Transverse colon (tissue), 4 donors: ENCODE results near the gene EPHA2. TPM values are rescaled to one million over a fixed set of nuclear protein-coding genes. Genes with fewer than 3 reads are reported as not detected.

Experiments used
- DNase-seq: peaks from one replicate; pipeline ENCODE4 v3.0.0-alpha.2; 2019
- H3K27ac ChIP-seq, 4 donors: fragments of 200-600 bp; sonication (generic); 2 replicates each; pipeline ENCODE4 v1.5.1; 2016 to 2018; ENCODE audit warnings: inconsistent platforms in 4 of 4
- H3K27me3 ChIP-seq: fragments of 200-600 bp; sonication (generic); 2 replicates; pipeline ENCODE4 v1.5.1; 2017; ENCODE audit warnings: inconsistent platforms
- H3K36me3 ChIP-seq, 4 donors: fragments of 200-600 bp; sonication (generic); 2 replicates each; pipeline ENCODE4 v1.5.1; 2017 to 2019; ENCODE audit warnings: inconsistent platforms in 4 of 4
- H3K4me1 ChIP-seq, 4 donors: fragments of 200-600 bp; sonication (generic); 2 replicates each; pipeline ENCODE4 v1.5.1; 2017 to 2020; ENCODE audit warnings: inconsistent platforms in 4 of 4
- H3K4me3 ChIP-seq, 4 donors: fragments of 200-600 bp; sonication (generic); 1 replicate in 1 of 4; 2 replicates in 3 of 4; pipeline versions ENCODE4 v1.5.1 to v1.6.1; 2017 to 2019; ENCODE audit warnings: inconsistent platforms in 4 of 4
- H3K9me3 ChIP-seq, 2 donors: fragments of 200-600 bp; sonication (generic); 2 replicates each; pipeline ENCODE4 v1.5.1; 2017 to 2019; ENCODE audit warnings: inconsistent platforms in 2 of 2
- EP300 ChIP-seq: sonication (generic); formaldehyde crosslinking; IDR thresholded peaks from one replicate; pipeline ENCODE4 v1.6.1; 2017; ENCODE audit warnings: antibody characterized with exemption, low read depth
- POLR2A ChIP-seq: fragments of 450-650 bp; IDR thresholded peaks from one replicate; pipeline ENCODE4 v1.6.1; 2016; ENCODE audit warnings: antibody characterized with exemption, mild to moderate bottlenecking, moderate library complexity
- POLR2AphosphoS5 ChIP-seq, 3 donors: sonication (generic); formaldehyde crosslinking; IDR thresholded peaks; one replicate each; pipeline ENCODE4 v1.6.1; 2016; ENCODE audit warnings: antibody characterized with exemption in 3 of 3
- WGBS, 2 donors: methylation state at CpG; one replicate each; pipeline ENCODE4 v1.1.5; 2018; ENCODE audit warnings: low coverage in 1 of 2; 5-methylcytosine and 5-hydroxymethylcytosine counted together
- in situ Hi-C, 4 donors: fragments of 200-750 bp; cut with MboI; loops; one replicate each; pipeline versions ENCODE4 v1.15.0 to v1.15.1; 2017; ENCODE audit warnings: low sequenced_read_pairs in 3 of 4, low pct_ligation_motif_present in 1 of 4, low pct_unique_long_range_greater_than_20kb in 1 of 4
- intact Hi-C: fragments of 100-400 bp; cut with DNase I; formaldehyde crosslinking; loops from one replicate; pipeline ENCODE4 v1.15.1; 2023; ENCODE audit warnings: low total_unique reads
- total RNA-seq, 4 donors: library from RNA; depleted of rRNA; stranded (reverse); fragments of >200 nt; gene quantifications; one replicate each; pipeline ENCODE4 v1.1.0, GENCODE V29; 2016
- TF ChIP-seq, protein P1 (sequence below), 5 experiments: fragments of 200-600 bp in 3 of 5; fragments of 450-650 bp in 2 of 5; sonication (generic) in 3 of 5; IDR thresholded peaks; 1 replicate in 2 of 5; 2 replicates in 3 of 5; pipeline ENCODE4 v1.5.1; 2016 to 2017; ENCODE audit warnings: antibody characterized with exemption in 5 of 5, inconsistent platforms in 3 of 5, mild to moderate bottlenecking in 2 of 5, moderate library complexity in 1 of 5

EPHA2 gene
- total RNA-seq, 4 donors from 2014 or later: 2.6 to 68.8 (median 30.5) TPM

DNA sequence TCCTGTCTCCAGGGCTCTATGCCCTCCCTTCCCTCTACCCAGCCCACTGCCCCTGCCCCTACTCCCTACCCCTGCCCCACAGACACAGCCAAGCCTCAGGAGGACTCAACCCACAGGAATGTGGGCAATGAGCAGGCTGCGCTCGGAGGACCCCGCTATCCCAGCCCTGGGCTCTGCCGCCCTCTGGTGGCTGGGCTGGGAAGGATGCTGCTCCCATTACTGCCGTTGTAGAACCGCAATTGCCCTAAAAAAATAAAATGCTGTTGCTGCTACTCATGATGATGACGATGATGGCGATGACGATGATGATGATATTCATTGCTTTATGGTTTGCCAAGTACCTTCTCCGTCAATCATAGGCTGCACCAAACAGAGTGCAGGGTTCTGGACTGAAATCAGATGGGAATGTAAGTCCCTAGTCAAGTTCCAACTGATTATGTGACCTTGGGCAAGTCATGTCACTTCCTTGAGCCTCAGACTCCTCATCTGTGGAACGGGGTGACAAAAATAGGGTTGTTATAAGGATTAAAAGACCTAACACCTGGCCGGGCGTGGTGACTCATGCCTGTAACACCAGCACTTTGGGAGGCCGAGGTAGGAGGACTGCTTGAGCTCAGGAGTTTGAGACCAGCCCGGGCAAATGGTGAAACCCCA lies 32.0 kb upstream of the EPHA2 start:
- 14% methylated on average over 15 of the region's 15 CpGs; no CpG with 5 or more reads in 1 of the 2 donors for WGBS, 2 donors
- in situ Hi-C loops: loop anchor here in 2 of 4 donors (5.0 kb wide), 2 partner anchors 106 to 111 kb away; no protein-coding TSS in a partner anchor

GRCh38 chr1:16186655-16187235 lies 30.9 kb upstream of the EPHA2 start:
- peak; percentile 72 for DNase-seq
- Histone ChIP-seq H3K27me3 (no peaks in the 10 kb centered on the region), H3K4me1 (peaks cover 6 to 38% (median 26%) of the 10 kb centered on the region in 4 donors), H3K36me3 (no peaks in the 10 kb centered on the region), H3K4me3 (no peak overlapping the region), H3K27ac (peak overlapping the region; percentile 22 to 53 (median 31)), H3K9me3 (no peaks in the 10 kb centered on the region)
- intact Hi-C loops (loop anchor here (1.0 kb wide), 2 partner anchors 104 to 108 kb away; no protein-coding TSS in a partner anchor), in situ Hi-C loops (loop anchor here in 2 of 4 donors (5.0 kb wide), 2 partner anchors 104 to 109 kb away; no protein-coding TSS in a partner anchor)
- WGBS, 2 donors: 59 to 89% methylated on average over 3 to 9 of the region's 9 CpGs
- TF ChIP-seq POLR2A (no peak), POLR2AphosphoS5 (IDR thresholded peaks at IDR 0.05) (no peak), EP300 (no peak)
- TF ChIP-seq, protein P1, sequence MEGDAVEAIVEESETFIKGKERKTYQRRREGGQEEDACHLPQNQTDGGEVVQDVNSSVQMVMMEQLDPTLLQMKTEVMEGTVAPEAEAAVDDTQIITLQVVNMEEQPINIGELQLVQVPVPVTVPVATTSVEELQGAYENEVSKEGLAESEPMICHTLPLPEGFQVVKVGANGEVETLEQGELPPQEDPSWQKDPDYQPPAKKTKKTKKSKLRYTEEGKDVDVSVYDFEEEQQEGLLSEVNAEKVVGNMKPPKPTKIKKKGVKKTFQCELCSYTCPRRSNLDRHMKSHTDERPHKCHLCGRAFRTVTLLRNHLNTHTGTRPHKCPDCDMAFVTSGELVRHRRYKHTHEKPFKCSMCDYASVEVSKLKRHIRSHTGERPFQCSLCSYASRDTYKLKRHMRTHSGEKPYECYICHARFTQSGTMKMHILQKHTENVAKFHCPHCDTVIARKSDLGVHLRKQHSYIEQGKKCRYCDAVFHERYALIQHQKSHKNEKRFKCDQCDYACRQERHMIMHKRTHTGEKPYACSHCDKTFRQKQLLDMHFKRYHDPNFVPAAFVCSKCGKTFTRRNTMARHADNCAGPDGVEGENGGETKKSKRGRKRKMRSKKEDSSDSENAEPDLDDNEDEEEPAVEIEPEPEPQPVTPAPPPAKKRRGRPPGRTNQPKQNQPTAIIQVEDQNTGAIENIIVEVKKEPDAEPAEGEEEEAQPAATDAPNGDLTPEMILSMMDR (IDR thresholded peaks at IDR 0.05): no peak

More for the DNA sequence above, 32.0 kb upstream of the EPHA2 start:
- Histone ChIP-seq H3K4me3 (no peak overlapping the region), H3K27me3 (no peaks in the 10 kb centered on the region), H3K4me1 (peaks cover 2 to 31% (median 21%) of the 10 kb centered on the region in 4 donors), H3K27ac (peak overlapping the region; percentile 53 to 74 (median 68)), H3K36me3 (no peaks in the 10 kb centered on the region), H3K9me3 (no peaks in the 10 kb centered on the region)
- peak in 1 of 3 donors; percentile 11 for TF ChIP-seq POLR2AphosphoS5 (IDR thresholded peaks at IDR 0.05)
- no peak for TF ChIP-seq EP300
- TF ChIP-seq, protein P1 (IDR thresholded peaks at IDR 0.05): peak; percentile 94 to 99 (median 98)
- peak; percentile 82 for DNase-seq
- intact Hi-C loops: loop anchor here (1.0 kb wide), 2 partner anchors 106 to 110 kb away; no protein-coding TSS in a partner anchor

DNA sequence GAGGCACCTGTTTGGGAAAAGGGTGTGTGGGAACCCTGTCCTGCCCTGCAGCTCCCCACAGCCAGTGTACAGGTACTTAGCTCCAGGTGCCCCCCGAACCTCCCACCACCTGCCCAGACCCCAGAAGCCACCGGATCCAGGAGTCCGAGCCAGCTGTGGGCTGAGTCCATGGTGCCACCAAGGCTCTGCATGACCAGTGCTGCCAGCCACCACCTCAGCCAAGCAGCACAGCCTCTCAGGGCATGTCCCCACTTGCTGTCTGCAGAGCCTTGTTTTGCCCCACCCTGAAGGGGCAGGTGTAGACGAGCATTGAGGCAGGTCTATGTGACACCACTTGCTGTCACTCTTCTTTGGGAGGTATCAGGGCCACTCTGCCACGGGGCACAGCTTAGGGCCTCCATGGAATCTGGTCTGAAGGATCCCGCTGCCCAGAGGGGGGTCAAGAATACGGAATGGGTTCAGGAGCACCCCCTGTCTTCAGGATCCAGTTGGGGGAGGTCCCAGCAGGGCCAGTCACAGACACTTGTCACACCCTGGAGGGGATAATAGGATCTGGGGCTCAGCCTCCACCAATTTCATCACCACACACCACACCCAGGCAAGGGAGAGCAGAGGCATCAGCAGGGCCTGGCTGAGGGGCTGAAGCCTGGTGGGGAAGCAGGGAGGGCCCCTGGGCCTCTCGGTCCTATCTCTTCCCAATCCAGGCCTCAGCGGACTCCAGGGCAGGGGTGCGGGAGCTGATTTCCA lies 28.9 kb upstream of the EPHA2 start:
- H3K4me1 ChIP-seq: peaks cover 14 to 42% (median 29%) of the 10 kb centered on the region in 4 donors
- H3K27me3 ChIP-seq: no peaks in the 10 kb centered on the region
- H3K9me3 ChIP-seq: no peaks in the 10 kb centered on the region
- H3K36me3 ChIP-seq: no peaks in the 10 kb centered on the region
- TF ChIP-seq POLR2A: no peak
- no peak for TF ChIP-seq EP300
- TF ChIP-seq POLR2AphosphoS5 (IDR thresholded peaks at IDR 0.05): no peak
- TF ChIP-seq, protein P1 (IDR thresholded peaks at IDR 0.05): no peak
- no peak overlapping the region for H3K4me3 ChIP-seq
- in situ Hi-C loops: loop anchor here in 3 of 4 donors (5.0 kb wide), 2 partner anchors 102 to 107 kb away; no protein-coding TSS in a partner anchor
- 93% methylated on average over 7 of the region's 10 CpGs; no CpG with 5 or more reads in 1 of the 2 donors for WGBS, 2 donors
- DNase-seq: no peak
- H3K27ac ChIP-seq: no peak overlapping the region
- intact Hi-C loops: no loop called here
